ENCODE data around the gene SDCBP2.
A peak's percentile ranks its signal among the peaks of the same experiment; 100 is the strongest.
"Not testable (repeated sequence)": the region's sequence is repeated elsewhere in the genome, so short reads cannot be mapped to it uniquely, and the experiment has no call there.

SDCBP2 gene

GRCh38 chr20:1353956-1354355, 25.0 kb upstream of the SDCBP2 start:
- no peak overlapping the region for H2AK5ac ChIP-seq (ENCODE audit: low read length)
- no peaks in the 10 kb centered on the region for H3K36me3 ChIP-seq (ENCODE audit: control insufficient read depth, insufficient read depth, low read length)
- no peaks in the 10 kb centered on the region for H3K4me1 ChIP-seq (ENCODE audit: control insufficient read depth, low read depth, low read length)
- no peak overlapping the region for H4K8ac ChIP-seq (ENCODE audit: low read depth, low read length)
- H2BK5ac ChIP-seq (ENCODE audit: low read length): no peak overlapping the region
- H3K4me2 ChIP-seq (ENCODE audit: low read length): no peak overlapping the region
- no peak overlapping the region for H3K23ac ChIP-seq (ENCODE audit: low read length)
- no peak for DNase-seq
- no peak overlapping the region for H3K4ac ChIP-seq (ENCODE audit: low read depth, low read length)
- no peaks in the 10 kb centered on the region for H3K79me2 ChIP-seq (ENCODE audit: control insufficient read depth, insufficient read depth, low read length)
- no peak overlapping the region for H2BK120ac ChIP-seq (ENCODE audit: low read depth, low read length)
- no peak overlapping the region for H3K27ac ChIP-seq (ENCODE audit: low read depth, low read length)
- no peak overlapping the region for H4K5ac ChIP-seq (ENCODE audit: low read length)
- no peak overlapping the region for H2BK15ac ChIP-seq (replicated peaks; ENCODE audit: low read depth)
- H3K18ac ChIP-seq (ENCODE audit: low read length): no peak overlapping the region
- no peak overlapping the region for H3K4me3 ChIP-seq (ENCODE audit: low read length)
- H3K9ac ChIP-seq (ENCODE audit: low read length): no peak overlapping the region
- no peaks in the 10 kb centered on the region for H3K79me1 ChIP-seq (ENCODE audit: low read length)
- H3K56ac ChIP-seq (ENCODE audit: low read length): no peak overlapping the region
- H3K27me3 ChIP-seq (ENCODE audit: insufficient read depth, low read length, poor library complexity): no peaks in the 10 kb centered on the region

GRCh38 chr20:1346315-1346969, 17.5 kb upstream of the SDCBP2 start:
- no peak overlapping the region for H3K4ac ChIP-seq (ENCODE audit: low read depth, low read length)
- H3K79me1 ChIP-seq (ENCODE audit: low read length): no peaks in the 10 kb centered on the region
- H2BK15ac ChIP-seq (replicated peaks; ENCODE audit: low read depth): no peak overlapping the region
- no peak overlapping the region for H3K9ac ChIP-seq (ENCODE audit: low read length)
- no peak overlapping the region for H3K4me2 ChIP-seq (ENCODE audit: low read length)
- DNase-seq: no peak
- no peak overlapping the region for H3K23ac ChIP-seq (ENCODE audit: low read length)
- H3K4me3 ChIP-seq (ENCODE audit: low read length): no peak overlapping the region
- no peaks in the 10 kb centered on the region for H3K4me1 ChIP-seq (ENCODE audit: control insufficient read depth, low read depth, low read length)
- H2AK5ac ChIP-seq (ENCODE audit: low read length): no peak overlapping the region
- H2BK120ac ChIP-seq (ENCODE audit: low read depth, low read length): no peak overlapping the region
- H4K5ac ChIP-seq (ENCODE audit: low read length): no peak overlapping the region
- H3K27ac ChIP-seq (ENCODE audit: low read depth, low read length): no peak overlapping the region
- no peak overlapping the region for H3K56ac ChIP-seq (ENCODE audit: low read length)
- WGBS (ENCODE audit: extremely low coverage, insufficient coverage, low lambda C conversion rate): no CpG with 5 or more reads among the region's 2 CpGs
- no peak overlapping the region for H4K8ac ChIP-seq (ENCODE audit: low read depth, low read length)
- no peaks in the 10 kb centered on the region for H3K27me3 ChIP-seq (ENCODE audit: insufficient read depth, low read length, poor library complexity)
- no peaks in the 10 kb centered on the region for H3K36me3 ChIP-seq (ENCODE audit: control insufficient read depth, insufficient read depth, low read length)
- no peak overlapping the region for H3K18ac ChIP-seq (ENCODE audit: low read length)
- no peak overlapping the region for H2BK5ac ChIP-seq (ENCODE audit: low read length)
- H3K79me2 ChIP-seq (ENCODE audit: control insufficient read depth, insufficient read depth, low read length): no peaks in the 10 kb centered on the region

- no CpG with 5 or more reads among the region's 1 CpG for WGBS (ENCODE audit: extremely low coverage, insufficient coverage, low lambda C conversion rate)
- Histone ChIP-seq H3K4me1 (ENCODE audit: control insufficient read depth, low read depth, low read length) (no peaks in the 10 kb centered on the region), H3K4me3 (ENCODE audit: low read length) (no peak overlapping the region), H3K4me2 (ENCODE audit: low read length) (no peak overlapping the region), H2BK15ac (replicated peaks; ENCODE audit: low read depth) (no peak overlapping the region), H2AK5ac (ENCODE audit: low read length) (no peak overlapping the region), H3K4ac (ENCODE audit: low read depth, low read length) (no peak overlapping the region), H2BK120ac (ENCODE audit: low read depth, low read length) (no peak overlapping the region), H3K18ac (ENCODE audit: low read length) (no peak overlapping the region), H3K79me1 (ENCODE audit: low read length) (no peaks in the 10 kb centered on the region), H3K36me3 (ENCODE audit: control insufficient read depth, insufficient read depth, low read length) (no peaks in the 10 kb centered on the region), H3K56ac (ENCODE audit: low read length) (no peak overlapping the region), H3K27me3 (ENCODE audit: insufficient read depth, low read length, poor library complexity) (no peaks in the 10 kb centered on the region), H4K8ac (ENCODE audit: low read depth, low read length) (no peak overlapping the region), H3K23ac (ENCODE audit: low read length) (no peak overlapping the region), H3K9ac (ENCODE audit: low read length) (no peak overlapping the region), H4K5ac (ENCODE audit: low read length) (no peak overlapping the region), H3K79me2 (ENCODE audit: control insufficient read depth, insufficient read depth, low read length) (no peaks in the 10 kb centered on the region), H3K27ac (ENCODE audit: low read depth, low read length) (no peak overlapping the region), H2BK5ac (ENCODE audit: low read length) (no peak overlapping the region)
- DNase-seq: no peak
Observed at GRCh38 chr20:1345756-1346093, 16.8 kb upstream of the SDCBP2 start.

GRCh38 chr20:1345030-1345755, 16.3 kb upstream of the SDCBP2 start:
- no CpG with 5 or more reads among the region's 4 CpGs for WGBS (ENCODE audit: extremely low coverage, insufficient coverage, low lambda C conversion rate)
- H2BK5ac ChIP-seq (ENCODE audit: low read length): no peak overlapping the region

GRCh38 chr20:1343446-1344124, 14.6 kb upstream of the SDCBP2 start:
- H3K79me2 ChIP-seq (ENCODE audit: control insufficient read depth, insufficient read depth, low read length); H3K18ac ChIP-seq (ENCODE audit: low read length); H2BK120ac ChIP-seq (ENCODE audit: low read depth, low read length); H3K9ac ChIP-seq (ENCODE audit: low read length); H3K79me1 ChIP-seq (ENCODE audit: low read length); H3K4me2 ChIP-seq (ENCODE audit: low read length); H3K36me3 ChIP-seq (ENCODE audit: control insufficient read depth, insufficient read depth, low read length); H4K5ac ChIP-seq (ENCODE audit: low read length); H3K23ac ChIP-seq (ENCODE audit: low read length); H3K56ac ChIP-seq (ENCODE audit: low read length); H3K27me3 ChIP-seq (ENCODE audit: insufficient read depth, low read length, poor library complexity); H3K27ac ChIP-seq (ENCODE audit: low read depth, low read length); H3K4me3 ChIP-seq (ENCODE audit: low read length); H2AK5ac ChIP-seq (ENCODE audit: low read length); H3K4me1 ChIP-seq (ENCODE audit: control insufficient read depth, low read depth, low read length); DNase-seq; H4K8ac ChIP-seq (ENCODE audit: low read depth, low read length); H2BK15ac ChIP-seq (replicated peaks; ENCODE audit: low read depth); H2BK5ac ChIP-seq (ENCODE audit: low read length); H3K4ac ChIP-seq (ENCODE audit: low read depth, low read length): not testable (repeated sequence)
- WGBS (ENCODE audit: extremely low coverage, insufficient coverage, low lambda C conversion rate): no CpG with 5 or more reads among the region's 8 CpGs

More at GRCh38 chr20:1345030-1345755, 16.3 kb upstream of the SDCBP2 start:
- H4K5ac ChIP-seq (ENCODE audit: low read length): no peak overlapping the region
- H3K4me1 ChIP-seq (ENCODE audit: control insufficient read depth, low read depth, low read length): no peaks in the 10 kb centered on the region
- H3K79me2 ChIP-seq (ENCODE audit: control insufficient read depth, insufficient read depth, low read length): no peaks in the 10 kb centered on the region
- no peaks in the 10 kb centered on the region for H3K36me3 ChIP-seq (ENCODE audit: control insufficient read depth, insufficient read depth, low read length)
- no peak overlapping the region for H3K9ac ChIP-seq (ENCODE audit: low read length)
- H4K8ac ChIP-seq (ENCODE audit: low read depth, low read length): no peak overlapping the region
- H3K18ac ChIP-seq (ENCODE audit: low read length): no peak overlapping the region
- H3K56ac ChIP-seq (ENCODE audit: low read length): no peak overlapping the region
- H3K4ac ChIP-seq (ENCODE audit: low read depth, low read length): no peak overlapping the region
- no peak overlapping the region for H2BK15ac ChIP-seq (replicated peaks; ENCODE audit: low read depth)
- H3K4me2 ChIP-seq (ENCODE audit: low read length): no peak overlapping the region
- no peak overlapping the region for H3K23ac ChIP-seq (ENCODE audit: low read length)
- no peak overlapping the region for H2AK5ac ChIP-seq (ENCODE audit: low read length)
- no peak overlapping the region for H3K27ac ChIP-seq (ENCODE audit: low read depth, low read length)
- no peak overlapping the region for H2BK120ac ChIP-seq (ENCODE audit: low read depth, low read length)
- no peak overlapping the region for H3K4me3 ChIP-seq (ENCODE audit: low read length)
- H3K79me1 ChIP-seq (ENCODE audit: low read length): no peaks in the 10 kb centered on the region
- peak; percentile 46 for DNase-seq
- no peaks in the 10 kb centered on the region for H3K27me3 ChIP-seq (ENCODE audit: insufficient read depth, low read length, poor library complexity)
